Body of pancreas (tissue), 4 donors: ENCODE measurements around the gene ABL2. TPM values are rescaled to one million over a fixed set of nuclear protein-coding genes. Genes with fewer than 3 reads are reported as not detected.

Experiments
- ATAC-seq: fragments of 150-250 bp; one replicate; pipeline ENCODE4 v1.9.1; 2016
- DNase-seq, 4 donors: peaks; one replicate each; pipeline ENCODE4 v3.0.0-alpha.2; 2019
- H3K27ac ChIP-seq, 4 donors: fragments of 200-600 bp; sonication (generic); 1 replicate in 3 of 4; 2 replicates in 1 of 4; pipeline versions ENCODE4 v1.5.1 to v1.6.1; 2016 to 2019; ENCODE audit warnings: mild to moderate bottlenecking in 1 of 4, mixed read lengths in 1 of 4, moderate library complexity in 1 of 4
- H3K27me3 ChIP-seq, 2 donors: fragments of 200-600 bp; sonication (generic); one replicate each; pipeline ENCODE4 v1.6.0; 2016; ENCODE audit warnings: mild to moderate bottlenecking in 1 of 2
- H3K36me3 ChIP-seq, 2 donors: fragments of 200-600 bp; sonication (generic); replicated peaks in 1 of 2; 2 replicates each; pipeline ENCODE4 v1.5.1; 2016; ENCODE audit warnings: low read depth in 2 of 2; ENCODE audit not compliant: insufficient read depth in 1 of 2
- H3K4me1 ChIP-seq: fragments of 200-600 bp; sonication (generic); one replicate; pipeline ENCODE4 v1.6.0; 2016
- H3K4me3 ChIP-seq, 2 donors: fragments of 200-600 bp; sonication (generic); 1 replicate in 1 of 2; 2 replicates in 1 of 2; pipeline ENCODE4 v1.5.1; 2016 to 2019
- H3K9me3 ChIP-seq, 3 donors: fragments of 200-600 bp; sonication (generic); 1 replicate in 2 of 3; 2 replicates in 1 of 3; pipeline ENCODE4 v1.5.1; 2016
- POLR2A ChIP-seq, 3 donors: fragments of 450-650 bp; IDR thresholded peaks; one replicate each; pipeline ENCODE4 v1.6.1; 2016; ENCODE audit warnings: antibody characterized with exemption in 3 of 3, mild to moderate bottlenecking in 2 of 3
- WGBS, 2 donors: methylation state at CpG; one replicate each; pipeline ENCODE4 v1.1.5; 2017; 5-methylcytosine and 5-hydroxymethylcytosine counted together
- intact Hi-C: fragments of 100-400 bp; cut with DNase I; formaldehyde crosslinking; loops from one replicate; pipeline ENCODE4 v1.15.1; 2023
- total RNA-seq, 2 donors: library from RNA; depleted of rRNA; stranded (reverse); fragments of >200 nt; gene quantifications; one replicate each; pipeline ENCODE4 v1.1.0, GENCODE V29; 2016
- TF ChIP-seq, protein P1 (sequence below), 7 experiments: fragments of 450-650 bp in 4 of 7; fragments of 200-600 bp in 3 of 7; sonication (generic) in 3 of 7; IDR thresholded peaks; one replicate each; pipeline ENCODE4 v1.5.1; 2016 to 2019; ENCODE audit warnings: antibody characterized with exemption in 7 of 7

The ABL2 gene
- total RNA-seq, 2 donors from 2014 or later, result 10.1 to 12.5 TPM

DNA sequence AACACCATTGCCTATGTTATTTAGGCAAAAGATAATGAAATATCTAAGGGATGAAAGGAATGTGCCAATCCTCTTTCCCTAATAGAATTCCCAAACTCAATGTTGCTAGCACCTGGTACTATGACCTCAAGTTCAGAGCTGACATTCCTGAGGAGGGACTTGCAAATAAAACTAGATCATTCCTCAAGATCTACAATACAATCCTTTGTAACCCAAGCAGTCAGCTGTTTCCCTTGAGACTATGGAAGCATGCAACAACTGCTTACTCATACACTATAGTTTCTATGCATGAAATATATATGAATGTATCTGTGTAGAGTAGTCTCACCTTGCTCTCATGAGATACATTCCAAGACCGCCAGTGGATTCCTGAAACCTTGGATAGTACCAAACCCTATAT lies 65.0 kb downstream of the ABL2 start:
- no peak for DNase-seq
- TF ChIP-seq POLR2A (IDR thresholded peaks at IDR 0.05), result no peak
- TF ChIP-seq, protein P1, sequence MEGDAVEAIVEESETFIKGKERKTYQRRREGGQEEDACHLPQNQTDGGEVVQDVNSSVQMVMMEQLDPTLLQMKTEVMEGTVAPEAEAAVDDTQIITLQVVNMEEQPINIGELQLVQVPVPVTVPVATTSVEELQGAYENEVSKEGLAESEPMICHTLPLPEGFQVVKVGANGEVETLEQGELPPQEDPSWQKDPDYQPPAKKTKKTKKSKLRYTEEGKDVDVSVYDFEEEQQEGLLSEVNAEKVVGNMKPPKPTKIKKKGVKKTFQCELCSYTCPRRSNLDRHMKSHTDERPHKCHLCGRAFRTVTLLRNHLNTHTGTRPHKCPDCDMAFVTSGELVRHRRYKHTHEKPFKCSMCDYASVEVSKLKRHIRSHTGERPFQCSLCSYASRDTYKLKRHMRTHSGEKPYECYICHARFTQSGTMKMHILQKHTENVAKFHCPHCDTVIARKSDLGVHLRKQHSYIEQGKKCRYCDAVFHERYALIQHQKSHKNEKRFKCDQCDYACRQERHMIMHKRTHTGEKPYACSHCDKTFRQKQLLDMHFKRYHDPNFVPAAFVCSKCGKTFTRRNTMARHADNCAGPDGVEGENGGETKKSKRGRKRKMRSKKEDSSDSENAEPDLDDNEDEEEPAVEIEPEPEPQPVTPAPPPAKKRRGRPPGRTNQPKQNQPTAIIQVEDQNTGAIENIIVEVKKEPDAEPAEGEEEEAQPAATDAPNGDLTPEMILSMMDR (IDR thresholded peaks at IDR 0.05), result no peak
- Histone ChIP-seq H3K4me3 (no peak overlapping the region), H3K36me3 (no peaks in the 10 kb centered on the region), H3K27me3 (no peaks in the 10 kb centered on the region), H3K9me3 (no peaks in the 10 kb centered on the region), H3K4me1 (peaks cover 4% of the 10 kb centered on the region), H3K27ac (no peak overlapping the region)
- WGBS, 2 donors, result 91 to 100% methylated on average over 1 of the region's 1 CpG
- ATAC-seq, result no peak
- intact Hi-C loops, result no loop called here

DNA sequence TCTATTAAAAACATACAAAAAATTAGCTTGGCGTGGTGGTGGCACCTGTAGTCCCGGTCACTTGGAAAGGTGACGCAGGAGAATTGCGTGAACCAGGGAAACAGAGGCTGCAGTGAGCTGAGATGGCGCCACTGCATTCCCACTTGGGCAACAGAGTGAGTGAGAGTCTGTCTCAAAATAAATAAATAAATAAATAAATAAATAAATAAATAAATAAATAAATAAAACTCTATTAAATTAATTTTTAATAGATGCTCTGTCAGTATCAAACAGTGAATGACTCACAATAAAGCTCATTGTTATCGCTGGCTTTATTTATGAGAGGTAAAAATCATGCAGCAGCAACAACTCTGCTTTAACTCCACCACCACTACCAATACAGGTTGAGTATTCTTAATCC lies 72.8 kb downstream of the ABL2 start:
- WGBS, 2 donors, result 97 to 98% methylated on average over 6 of the region's 6 CpGs

DNA sequence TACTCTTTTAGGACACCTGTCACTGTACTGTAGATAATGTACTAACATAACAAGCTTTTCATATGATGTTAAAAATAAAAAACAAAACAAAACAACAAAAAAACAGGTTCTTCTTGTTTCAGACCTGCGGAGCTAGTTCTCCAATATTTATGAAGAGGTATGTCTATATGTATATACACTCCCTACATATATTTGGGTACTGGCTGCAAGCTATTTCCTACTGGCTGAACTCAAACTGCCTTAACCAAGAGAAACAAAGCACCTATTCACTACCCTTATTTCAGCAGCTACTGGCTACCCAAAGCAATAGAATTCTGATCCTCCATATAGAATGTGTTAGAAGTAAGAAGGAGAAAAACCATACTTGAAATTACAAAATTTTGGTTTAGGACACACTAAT lies 73.5 kb downstream of the ABL2 start:
- Histone ChIP-seq H3K36me3 (no peaks in the 10 kb centered on the region), H3K9me3 (no peaks in the 10 kb centered on the region), H3K27ac (no peak overlapping the region), H3K27me3 (no peaks in the 10 kb centered on the region), H3K4me3 (no peak overlapping the region), H3K4me1 (peaks cover 28% of the 10 kb centered on the region)
- intact Hi-C loops, result no loop called here
- DNase-seq (no peak), ATAC-seq (no peak)
- 77 to 84% methylated on average over 1 of the region's 1 CpG for WGBS, 2 donors
- TF ChIP-seq POLR2A (IDR thresholded peaks at IDR 0.05), result no peak
- TF ChIP-seq, protein P1 (IDR thresholded peaks at IDR 0.05), result no peak

More for the DNA sequence above, 72.8 kb downstream of the ABL2 start:
- intact Hi-C loops, result no loop called here
- Histone ChIP-seq H3K27me3 (no peaks in the 10 kb centered on the region), H3K4me3 (no peak overlapping the region), H3K9me3 (no peaks in the 10 kb centered on the region), H3K36me3 (no peaks in the 10 kb centered on the region), H3K27ac (no peak overlapping the region), H3K4me1 (peaks cover 26% of the 10 kb centered on the region)
- ATAC-seq (no peak), DNase-seq (no peak)
- TF ChIP-seq POLR2A (IDR thresholded peaks at IDR 0.05), result no peak
- TF ChIP-seq, protein P1 (IDR thresholded peaks at IDR 0.05), result no peak

DNA sequence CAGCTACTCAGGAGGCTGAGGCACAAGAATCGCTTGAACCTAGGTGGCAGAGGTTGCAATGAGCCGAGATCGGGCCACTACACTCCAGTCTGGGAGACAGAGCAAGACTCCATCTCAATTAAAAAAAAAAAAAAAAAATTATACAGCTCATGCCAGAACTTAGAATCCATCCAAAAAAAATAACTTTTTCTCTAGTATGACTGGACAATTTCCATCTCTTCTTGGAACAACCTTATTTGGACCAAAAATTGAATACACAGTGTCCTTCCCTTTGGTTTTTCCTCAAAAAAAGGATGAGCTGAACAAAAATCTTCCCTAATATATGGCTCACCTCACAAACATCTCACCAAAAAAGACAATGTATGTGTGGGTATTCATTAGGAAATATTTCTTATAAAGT lies 73.9 kb downstream of the ABL2 start:
- no peaks in the 10 kb centered on the region for H3K36me3 ChIP-seq
- no peak for DNase-seq
- TF ChIP-seq, protein P1 (IDR thresholded peaks at IDR 0.05), result no peak
- no peak for TF ChIP-seq POLR2A (IDR thresholded peaks at IDR 0.05)
- no peak overlapping the region for H3K27ac ChIP-seq
- intact Hi-C loops, result no loop called here
- peaks cover 28% of the 10 kb centered on the region for H3K4me1 ChIP-seq
- H3K9me3 ChIP-seq, result no peaks in the 10 kb centered on the region
- H3K27me3 ChIP-seq, result no peaks in the 10 kb centered on the region
- H3K4me3 ChIP-seq, result no peak overlapping the region
- ATAC-seq, result no peak
- WGBS, 2 donors, result 97% methylated on average over 3 of the region's 3 CpGs

DNA sequence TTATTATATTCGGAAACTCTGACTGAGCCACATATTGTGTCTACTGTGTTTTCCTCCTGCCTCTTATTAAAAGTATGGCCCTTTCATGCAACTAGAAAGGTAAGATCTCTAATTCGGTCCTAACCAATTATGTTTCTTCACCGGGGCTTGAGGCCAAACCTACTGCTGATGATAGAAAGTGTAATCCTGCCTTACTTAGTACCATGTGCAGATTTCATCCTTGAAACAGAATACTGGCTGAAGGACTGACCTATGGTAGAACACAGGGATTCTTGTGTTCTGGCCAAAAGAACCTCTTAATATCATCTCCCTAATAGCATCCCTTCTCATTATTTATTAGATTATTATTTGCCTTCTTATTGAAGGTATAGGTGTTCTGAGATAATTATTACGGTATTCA lies 75.0 kb downstream of the ABL2 start:
- Histone ChIP-seq H3K27me3 (no peaks in the 10 kb centered on the region), H3K9me3 (no peaks in the 10 kb centered on the region), H3K4me1 (peaks cover 28% of the 10 kb centered on the region), H3K4me3 (no peak overlapping the region), H3K36me3 (no peaks in the 10 kb centered on the region), H3K27ac (no peak overlapping the region)
- no peak for TF ChIP-seq POLR2A (IDR thresholded peaks at IDR 0.05)
- TF ChIP-seq, protein P1 (IDR thresholded peaks at IDR 0.05), result no peak
- no peak for ATAC-seq
- intact Hi-C loops, result no loop called here
- WGBS, 2 donors, result 76 to 80% methylated on average over 4 of the region's 4 CpGs
- no peak for DNase-seq
